Anterior cingulate cortex (tissue), 58 donors: ENCODE measurements around the gene COX18.

Experiments used
- DNase-seq, 58 donors: peaks; one replicate each; lab custom pipeline; 2025; lab: John Stamatoyannopoulos, UW

Gene COX18

DNA sequence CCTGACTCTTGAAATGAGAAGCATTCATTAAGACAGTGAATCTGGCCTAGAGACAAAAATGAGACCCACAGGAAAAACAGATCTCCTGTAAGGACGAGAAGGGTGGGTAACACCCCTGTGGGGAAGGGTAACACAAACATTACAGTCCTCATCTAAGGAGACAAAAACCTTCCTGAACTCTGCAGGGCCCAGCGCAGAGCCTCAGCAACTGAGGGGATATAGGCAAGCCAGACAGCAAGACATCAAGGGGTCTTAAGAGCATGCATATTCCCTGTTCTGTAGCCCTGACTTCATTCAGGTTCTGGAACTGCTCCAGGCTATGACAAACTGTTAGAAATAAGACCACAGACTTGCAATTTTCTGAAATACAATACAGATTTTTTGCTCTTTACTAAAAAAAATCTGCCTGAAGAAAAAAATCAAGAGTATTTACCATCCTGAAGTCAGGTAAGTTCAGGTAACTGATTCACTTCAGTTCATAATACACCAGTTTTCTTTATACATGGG, 15.5 kb downstream of the COX18 start:
- no peak for DNase-seq

GRCh38 chr4:73053076-73053475, 16.4 kb downstream of the COX18 start:
- no peak for DNase-seq

- no peak for DNase-seq
Observed at GRCh38 chr4:73051625-73052024, 17.9 kb downstream of the COX18 start.

DNA sequence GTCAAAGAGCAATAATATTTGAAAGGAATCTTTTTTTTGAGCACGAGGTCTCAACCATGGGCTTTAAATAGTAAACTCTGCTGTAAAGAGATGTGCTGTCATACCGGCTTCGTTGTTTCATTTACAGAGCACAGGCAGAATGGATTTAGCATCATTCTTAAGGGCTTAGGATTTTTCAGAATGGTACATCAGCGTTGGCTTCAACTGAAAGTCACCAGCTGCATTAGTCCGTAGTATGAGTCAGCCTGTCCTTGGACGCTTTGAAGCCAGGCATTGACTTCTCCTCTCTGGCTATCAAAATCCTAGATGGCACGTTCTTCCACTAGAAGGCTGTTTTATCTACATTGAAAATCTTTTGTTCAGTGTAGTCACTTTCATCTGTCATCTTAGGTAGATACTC, 23.6 kb downstream of the COX18 start:
- no peak for DNase-seq

GRCh38 chr4:73037057-73037456, 32.5 kb downstream of the COX18 start:
- no peak for DNase-seq

DNA sequence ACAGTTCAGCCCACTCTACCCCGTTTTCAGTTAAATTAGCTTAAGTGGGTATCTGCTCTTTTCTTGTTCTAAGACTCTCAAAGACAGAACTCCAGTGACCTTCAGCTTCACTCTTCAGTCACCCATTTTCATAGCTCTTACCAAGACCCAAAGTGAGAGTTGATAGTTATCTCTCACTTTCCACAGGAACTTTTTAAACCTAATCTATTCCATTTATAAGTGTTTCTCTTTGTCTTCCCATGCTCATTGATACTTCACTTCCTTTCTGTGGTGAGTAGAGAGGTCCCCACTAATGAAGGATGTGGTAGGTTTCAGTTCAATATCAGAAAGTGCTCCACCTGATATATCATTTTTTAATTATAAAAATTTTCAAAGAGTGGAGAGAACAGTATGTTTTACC, 33.4 kb downstream of the COX18 start:
- no peak for DNase-seq

GRCh38 chr4:73034896-73035295, 34.6 kb downstream of the COX18 start:
- DNase-seq: no peak

DNA sequence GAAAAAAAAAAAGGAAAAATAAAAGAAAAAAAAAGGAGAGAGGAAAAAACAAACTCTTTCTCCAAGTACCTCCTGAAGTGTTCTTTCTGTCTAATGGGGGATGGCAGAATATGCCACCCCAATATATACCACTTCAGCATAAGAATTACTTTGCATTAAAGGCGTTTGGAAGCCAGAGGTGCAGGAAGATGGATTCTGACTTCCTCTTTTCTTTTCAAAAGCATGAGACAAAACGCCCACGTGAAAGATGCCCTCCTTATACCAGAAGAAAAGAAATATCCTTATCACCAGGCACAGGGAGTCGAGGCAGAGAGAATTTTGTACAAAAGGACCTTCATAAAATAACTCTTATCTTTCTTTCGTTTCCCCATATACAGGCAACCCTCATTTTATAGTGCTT, 40.9 kb downstream of the COX18 start:
- DNase-seq: no peak

DNA sequence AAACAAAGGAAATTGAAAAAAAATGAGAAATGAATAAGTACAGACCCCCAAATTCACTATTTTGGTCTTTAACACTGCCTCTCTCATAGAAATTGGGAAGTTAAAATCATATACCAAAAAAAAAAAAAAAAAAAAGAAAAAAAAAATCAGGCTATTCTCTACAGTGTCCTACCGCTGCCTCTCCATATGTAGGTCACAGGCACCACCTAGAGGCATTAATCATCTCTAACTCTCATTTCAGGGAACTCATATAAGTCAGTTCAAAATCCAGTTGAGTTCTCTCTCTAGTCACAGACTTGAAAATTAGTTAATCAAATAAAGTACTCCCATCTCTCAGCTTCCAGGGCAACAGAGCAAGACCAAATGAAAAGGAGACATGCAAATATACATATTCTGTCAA, 47.9 kb downstream of the COX18 start:
- no peak for DNase-seq

DNA sequence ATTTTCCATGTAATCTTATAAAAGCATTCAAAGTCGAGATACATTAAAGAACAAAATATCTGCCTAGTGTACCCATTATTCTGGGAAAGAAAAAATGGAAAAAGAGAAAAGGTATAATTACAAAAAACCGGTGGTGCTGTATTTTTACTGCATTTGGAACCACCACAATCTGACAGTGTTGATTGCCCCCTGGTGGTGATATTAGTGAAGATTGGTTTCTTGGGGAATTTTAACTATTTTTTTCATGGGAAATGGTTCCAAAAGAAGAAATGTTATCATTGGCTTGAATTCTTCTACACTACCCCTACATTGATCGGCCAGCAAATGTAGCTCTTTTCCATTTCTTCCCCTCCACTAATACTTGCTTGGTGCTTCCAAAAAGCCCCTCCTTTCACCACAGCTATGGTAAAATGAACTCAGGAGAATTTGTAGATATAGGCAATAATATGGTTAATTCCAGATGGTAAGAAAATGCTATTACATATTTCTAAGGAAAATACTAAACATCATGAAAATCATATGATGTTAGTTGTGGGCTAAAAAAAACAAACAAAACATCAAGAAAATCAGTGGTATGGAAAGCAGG, 50.0 kb downstream of the COX18 start:
- DNase-seq: peak in 2 of 58 donors; percentile 22 to 35

- DNase-seq: no peak
Observed at GRCh38 chr4:73018595-73018994, 50.9 kb downstream of the COX18 start.

DNA sequence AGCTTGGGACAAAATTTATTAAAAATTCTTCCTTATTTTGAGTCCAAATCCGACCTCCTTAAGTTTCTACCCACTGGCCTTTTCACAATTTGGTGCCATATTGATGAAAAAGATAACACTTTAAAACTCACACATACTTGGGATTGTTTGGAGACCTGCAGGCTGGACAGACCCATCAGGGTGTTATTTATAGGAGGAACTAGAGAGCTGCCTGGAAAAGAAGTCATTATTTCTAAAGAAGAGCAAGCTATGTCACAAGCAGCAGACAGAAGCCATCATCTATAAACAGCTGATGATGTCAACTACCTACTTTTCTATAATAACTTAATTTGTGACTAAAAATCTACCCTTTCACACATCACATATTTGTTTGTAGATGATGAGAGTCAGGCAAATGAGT, 56.2 kb downstream of the COX18 start:
- DNase-seq: no peak

- DNase-seq: no peak
Observed at GRCh38 chr4:73012673-73013072, 56.8 kb downstream of the COX18 start.

DNA sequence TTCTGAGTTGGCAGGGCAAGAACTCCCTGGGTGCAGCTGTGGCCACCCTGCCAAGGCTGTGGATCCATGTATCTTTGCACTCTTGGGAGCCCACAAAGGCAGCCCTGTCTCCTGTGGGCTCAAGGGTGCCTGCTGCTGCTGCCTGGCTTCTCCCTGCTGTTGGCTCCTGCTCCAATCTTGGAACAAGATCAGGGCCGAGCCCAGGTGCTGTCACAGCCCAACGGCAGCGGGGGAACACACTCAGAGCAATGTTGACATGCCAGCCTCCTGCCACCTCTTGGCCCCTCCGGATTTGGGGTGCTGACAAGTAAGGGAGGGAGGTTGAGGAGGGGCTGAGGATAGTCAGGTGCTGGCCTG, 57.9 kb downstream of the COX18 start:
- DNase-seq: no peak

- DNase-seq: no peak
Observed at GRCh38 chr4:73010789-73011628, 58.5 kb downstream of the COX18 start.

DNA sequence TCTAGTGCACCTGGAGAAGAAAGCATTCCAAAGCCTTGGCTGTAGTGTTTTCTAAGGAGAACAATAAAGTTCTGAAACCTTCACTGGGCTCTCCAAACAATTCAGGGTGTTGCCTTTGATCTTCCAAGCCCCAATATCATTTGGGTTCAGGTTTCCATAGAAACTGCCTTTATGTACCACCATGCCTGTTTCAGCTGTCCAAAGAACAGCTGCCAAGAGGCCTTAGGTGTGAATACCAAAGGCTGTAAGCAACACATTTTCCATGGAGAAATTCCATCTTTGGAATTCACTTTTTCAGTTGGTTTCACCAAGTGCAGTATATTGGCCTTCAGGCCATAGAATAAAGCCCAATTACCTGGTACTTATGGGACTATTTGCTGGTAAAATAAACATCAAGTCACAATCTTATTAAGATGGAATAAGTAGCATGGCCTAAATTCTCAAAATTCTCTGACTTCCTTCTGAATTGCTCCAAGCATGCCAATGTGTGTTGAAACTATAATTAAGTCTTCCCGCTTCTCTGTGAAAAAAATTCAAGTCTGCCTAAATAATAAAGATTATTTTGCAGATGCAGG, 61.9 kb downstream of the COX18 start:
- DNase-seq: no peak

DNA sequence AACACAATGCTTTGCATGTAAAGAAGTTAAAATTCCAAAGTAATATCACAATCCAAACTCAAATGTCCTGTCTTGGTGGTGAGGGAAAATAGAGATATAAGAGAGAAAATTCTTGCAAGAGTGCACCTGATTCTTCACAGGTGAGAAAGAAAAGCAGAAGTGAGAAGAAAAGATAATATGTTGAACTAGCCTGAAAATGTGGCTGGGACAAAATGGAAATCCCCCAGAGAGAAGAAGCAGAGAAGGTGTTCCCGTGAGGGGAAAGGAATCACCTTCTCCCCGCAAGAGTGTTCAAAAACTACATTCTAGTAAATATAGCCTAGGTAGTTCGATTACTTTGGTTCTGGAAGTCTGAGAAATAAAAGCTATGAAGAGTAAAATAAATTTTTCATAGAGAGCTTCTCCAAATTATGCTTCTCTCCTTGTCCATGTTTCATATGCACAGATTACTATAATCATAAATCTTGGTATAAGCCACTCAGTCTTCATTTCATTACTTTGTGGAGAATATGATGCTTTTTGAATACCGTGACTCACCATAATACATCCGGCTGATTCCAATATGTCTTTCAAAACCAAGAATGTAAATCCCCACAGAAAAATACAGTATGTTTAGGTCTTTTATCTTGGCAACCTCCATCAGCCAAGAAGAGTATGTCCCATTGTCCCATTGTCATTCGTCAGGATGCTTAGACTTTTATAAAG, 63.1 kb downstream of the COX18 start:
- no peak for DNase-seq

- DNase-seq: no peak
Observed at GRCh38 chr4:73005514-73005913, 64.0 kb downstream of the COX18 start.
